ENCODE results near the gene PRR36. TPM values are rescaled to one million over a fixed set of nuclear protein-coding genes. Genes with fewer than 3 reads are reported as not detected.
"Not testable (repeated sequence)": the region's sequence is repeated elsewhere in the genome, so short reads cannot be mapped to it uniquely, and the experiment has no call there.

PRR36 gene
- total RNA-seq, 1 experiment from 2014 or later = 11.7 TPM

DNA sequence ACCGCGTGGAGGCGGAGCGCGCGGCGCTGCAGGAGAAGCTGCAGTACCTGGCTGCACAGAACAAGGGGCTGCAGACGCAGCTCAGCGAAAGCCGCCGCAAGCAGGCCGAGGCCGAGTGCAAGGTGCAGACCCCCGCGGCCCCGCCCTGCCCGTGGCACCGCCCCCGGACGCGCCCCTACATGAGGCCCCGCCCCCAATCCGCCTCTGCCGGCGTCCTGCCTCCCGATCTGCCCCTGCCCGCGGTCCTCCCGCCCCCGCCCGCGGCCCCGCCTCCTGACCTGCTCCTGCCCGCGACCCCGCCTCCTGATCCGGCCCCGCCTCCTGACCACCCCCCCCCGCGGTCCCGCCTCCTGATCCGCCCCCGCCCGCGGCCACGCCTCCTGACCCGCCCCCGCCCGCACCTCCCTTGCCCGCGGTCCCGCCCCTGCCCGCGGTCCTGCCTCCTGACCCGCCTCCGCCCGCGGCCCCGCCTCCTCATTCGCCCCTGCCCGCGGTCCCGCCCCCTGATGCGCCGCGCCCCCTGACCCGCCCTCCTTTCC, 11.7 kb downstream of the PRR36 start:
- H3K27me3 Mint-ChIP-seq (ENCODE audit: unreplicated experiment) = no peaks in the 10 kb centered on the region
- H3K4me3 Mint-ChIP-seq (ENCODE audit: low read depth, unreplicated experiment) = no peak overlapping the region
- BruUV-seq (replicated peaks) = no TSS peak
- intact Hi-C loops (cut with micrococcal nuclease; ENCODE audit: unreplicated experiment) = no loop called here
- no peaks in the 10 kb centered on the region for H3K9me3 Mint-ChIP-seq (ENCODE audit: low read depth, unreplicated experiment)
- no peak for DNase-seq
- peaks cover 7% of the 10 kb centered on the region for H3K4me1 Mint-ChIP-seq (ENCODE audit: low read depth, unreplicated experiment)
- CTCF ChIA-PET = no interaction called here
- peaks cover 20% of the 10 kb centered on the region for H3K36me3 Mint-ChIP-seq (ENCODE audit: insufficient read depth, unreplicated experiment)
- H3K27ac Mint-ChIP-seq (ENCODE audit: unreplicated experiment) = no peak overlapping the region
- TF ChIP-seq, protein P1, sequence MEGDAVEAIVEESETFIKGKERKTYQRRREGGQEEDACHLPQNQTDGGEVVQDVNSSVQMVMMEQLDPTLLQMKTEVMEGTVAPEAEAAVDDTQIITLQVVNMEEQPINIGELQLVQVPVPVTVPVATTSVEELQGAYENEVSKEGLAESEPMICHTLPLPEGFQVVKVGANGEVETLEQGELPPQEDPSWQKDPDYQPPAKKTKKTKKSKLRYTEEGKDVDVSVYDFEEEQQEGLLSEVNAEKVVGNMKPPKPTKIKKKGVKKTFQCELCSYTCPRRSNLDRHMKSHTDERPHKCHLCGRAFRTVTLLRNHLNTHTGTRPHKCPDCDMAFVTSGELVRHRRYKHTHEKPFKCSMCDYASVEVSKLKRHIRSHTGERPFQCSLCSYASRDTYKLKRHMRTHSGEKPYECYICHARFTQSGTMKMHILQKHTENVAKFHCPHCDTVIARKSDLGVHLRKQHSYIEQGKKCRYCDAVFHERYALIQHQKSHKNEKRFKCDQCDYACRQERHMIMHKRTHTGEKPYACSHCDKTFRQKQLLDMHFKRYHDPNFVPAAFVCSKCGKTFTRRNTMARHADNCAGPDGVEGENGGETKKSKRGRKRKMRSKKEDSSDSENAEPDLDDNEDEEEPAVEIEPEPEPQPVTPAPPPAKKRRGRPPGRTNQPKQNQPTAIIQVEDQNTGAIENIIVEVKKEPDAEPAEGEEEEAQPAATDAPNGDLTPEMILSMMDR (IDR thresholded peaks at IDR 0.05; ENCODE audit: unreplicated experiment) = no peak

DNA sequence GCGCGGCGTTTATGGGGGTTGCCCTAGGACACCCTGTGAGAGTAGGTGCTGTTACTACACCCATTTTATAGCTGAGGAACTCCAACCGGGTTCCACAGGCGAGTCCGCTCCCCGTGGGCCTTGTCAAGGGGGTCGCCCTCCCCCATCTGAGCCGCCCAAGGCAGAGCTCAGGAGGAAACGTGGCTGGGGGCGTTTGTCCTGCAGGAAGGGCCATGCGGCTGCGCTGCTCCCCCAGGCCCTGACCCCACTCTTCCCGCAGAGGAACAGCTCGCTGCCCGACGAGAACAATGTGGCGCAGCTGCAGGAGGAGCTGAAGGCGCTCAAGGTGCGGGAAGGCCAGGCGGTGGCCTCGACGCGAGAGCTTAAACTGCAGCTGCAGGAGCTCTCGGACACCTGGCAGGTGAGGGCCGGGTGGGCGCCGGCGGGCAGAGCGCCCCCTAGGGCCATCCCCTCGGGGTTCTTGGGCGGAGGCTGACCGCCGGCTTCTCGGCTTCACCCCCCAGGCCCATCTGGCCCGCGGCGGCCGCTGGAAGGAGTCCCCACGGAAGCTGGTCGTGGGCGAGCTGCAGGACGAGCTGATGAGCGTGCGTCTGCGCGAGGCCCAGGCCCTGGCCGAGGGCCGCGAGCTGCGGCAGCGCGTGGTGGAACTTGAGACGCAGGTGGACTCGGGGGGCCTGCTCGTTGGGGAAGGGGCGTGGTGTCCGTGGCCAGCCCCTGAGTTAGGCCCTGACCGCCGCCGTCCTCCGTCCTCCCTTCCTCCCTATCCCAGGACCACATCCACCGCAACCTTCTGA, 12.4 kb downstream of the PRR36 start:
- no peak for DNase-seq
- CTCF ChIA-PET = no interaction called here
- Mint-ChIP-seq H3K4me3 (ENCODE audit: low read depth, unreplicated experiment) (no peak overlapping the region), H3K4me1 (ENCODE audit: low read depth, unreplicated experiment) (peaks cover 7% of the 10 kb centered on the region), H3K36me3 (ENCODE audit: insufficient read depth, unreplicated experiment) (peaks cover 19% of the 10 kb centered on the region), H3K27ac (ENCODE audit: unreplicated experiment) (no peak overlapping the region), H3K9me3 (ENCODE audit: low read depth, unreplicated experiment) (no peaks in the 10 kb centered on the region), H3K27me3 (ENCODE audit: unreplicated experiment) (no peaks in the 10 kb centered on the region)
- BruUV-seq (replicated peaks) = no TSS peak
- intact Hi-C loops (cut with micrococcal nuclease; ENCODE audit: unreplicated experiment) = no loop called here
- TF ChIP-seq, protein P1 (IDR thresholded peaks at IDR 0.05; ENCODE audit: unreplicated experiment) = no peak

DNA sequence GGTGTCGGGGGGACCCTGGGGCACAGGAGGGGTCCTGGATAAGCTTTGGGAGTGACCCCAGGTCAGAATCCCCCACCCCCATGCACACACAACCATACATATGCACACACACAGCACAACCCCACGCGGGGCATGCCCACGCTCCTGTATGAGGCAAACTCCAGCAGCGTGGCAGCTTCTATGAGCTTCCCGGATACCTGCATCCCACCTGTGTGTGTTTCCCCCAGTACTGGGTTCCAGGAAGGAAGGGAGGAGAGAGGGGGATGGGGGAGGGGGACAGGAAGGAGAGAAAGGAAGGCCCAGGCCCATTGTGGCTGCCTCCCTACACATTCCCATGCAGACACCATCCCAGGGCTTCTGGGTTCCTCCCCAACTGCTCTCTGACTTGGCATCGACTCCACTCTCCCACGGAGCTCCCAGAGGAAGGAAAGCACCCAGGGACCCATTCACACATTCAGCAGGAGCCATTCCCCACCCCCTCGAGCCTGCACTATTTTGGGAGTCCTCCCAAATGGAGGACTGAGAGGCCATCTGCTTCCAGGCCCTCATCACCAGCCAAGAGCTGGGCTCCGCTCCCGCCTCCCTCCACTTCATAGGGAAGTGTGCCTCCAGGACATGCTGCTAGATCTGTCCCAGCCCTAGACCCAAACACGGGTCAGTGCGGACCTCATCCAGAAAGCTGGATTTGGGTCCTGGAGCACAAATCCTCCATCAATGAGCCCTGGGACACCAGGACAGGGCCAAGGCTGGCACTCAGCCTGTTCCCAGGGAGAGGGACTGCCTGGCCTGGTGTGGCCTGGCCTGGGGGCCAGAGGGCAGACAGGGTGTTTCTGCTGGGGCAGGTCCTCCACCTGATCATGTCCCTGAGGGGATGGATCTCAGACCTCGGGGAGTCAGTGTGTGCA, 13.2 kb downstream of the PRR36 start:
- TF ChIP-seq, protein P1 (IDR thresholded peaks at IDR 0.05; ENCODE audit: unreplicated experiment) = no peak
- DNase-seq = no peak
- intact Hi-C loops (cut with micrococcal nuclease; ENCODE audit: unreplicated experiment) = no loop called here
- CTCF ChIA-PET = interaction anchor here (0.6 kb wide), 1 partner anchor 22 kb away, joined by 4 read pairs; no protein-coding TSS in a partner anchor
- no peak overlapping the region for H3K27ac Mint-ChIP-seq (ENCODE audit: unreplicated experiment)
- H3K36me3 Mint-ChIP-seq (ENCODE audit: insufficient read depth, unreplicated experiment) = peaks cover 19% of the 10 kb centered on the region
- H3K4me3 Mint-ChIP-seq (ENCODE audit: low read depth, unreplicated experiment) = no peak overlapping the region
- BruUV-seq (replicated peaks) = no TSS peak
- H3K9me3 Mint-ChIP-seq (ENCODE audit: low read depth, unreplicated experiment) = no peaks in the 10 kb centered on the region
- H3K27me3 Mint-ChIP-seq (ENCODE audit: unreplicated experiment) = no peaks in the 10 kb centered on the region
- peaks cover 7% of the 10 kb centered on the region for H3K4me1 Mint-ChIP-seq (ENCODE audit: low read depth, unreplicated experiment)

DNA sequence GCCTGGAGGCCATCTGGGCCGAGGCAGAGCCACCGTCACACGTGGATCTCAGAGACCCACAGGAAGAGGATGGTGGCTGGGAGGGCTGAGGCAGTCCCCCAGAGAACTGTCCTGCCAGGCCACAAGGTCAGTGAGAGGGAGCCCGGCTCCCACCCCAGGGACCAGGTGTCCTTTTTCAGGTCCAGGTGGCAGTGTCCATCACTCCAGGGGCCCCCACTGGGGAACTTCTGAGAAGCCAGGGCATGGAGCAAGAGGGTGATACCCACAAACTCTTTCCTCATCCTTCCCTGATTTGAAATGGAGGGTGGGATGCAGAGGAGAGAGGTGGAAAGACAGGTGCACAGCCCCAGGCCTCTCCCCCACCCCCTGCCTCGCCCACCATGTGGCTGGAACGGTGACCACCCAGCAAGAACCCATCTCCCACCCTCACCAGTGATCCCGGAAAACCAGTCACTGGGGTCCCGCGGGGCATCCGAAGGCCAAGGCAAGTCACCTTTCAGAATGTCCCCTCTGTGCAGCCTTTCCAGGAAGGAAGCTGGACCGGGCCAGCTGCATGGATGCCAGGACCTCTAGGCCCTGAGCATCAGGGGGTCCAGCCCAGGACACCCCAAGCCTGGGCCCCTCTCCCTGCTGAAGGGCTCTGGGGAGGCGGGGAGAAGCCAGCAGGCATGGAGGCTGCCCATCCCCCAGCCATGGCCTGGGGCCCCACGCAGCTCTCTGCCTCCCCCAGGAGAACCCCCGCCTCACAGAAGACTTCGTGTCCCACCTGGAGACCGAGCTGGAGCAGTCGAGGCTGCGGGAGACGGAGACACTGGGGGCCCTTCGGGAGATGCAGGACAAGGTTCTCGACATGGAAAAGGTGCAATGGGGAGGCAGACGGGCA, 14.1 kb downstream of the PRR36 start:
- no peak for DNase-seq
- H3K27ac Mint-ChIP-seq (ENCODE audit: unreplicated experiment) = no peak overlapping the region
- intact Hi-C loops (cut with micrococcal nuclease; ENCODE audit: unreplicated experiment) = no loop called here
- no peaks in the 10 kb centered on the region for H3K27me3 Mint-ChIP-seq (ENCODE audit: unreplicated experiment)
- no peak overlapping the region for H3K4me3 Mint-ChIP-seq (ENCODE audit: low read depth, unreplicated experiment)
- H3K9me3 Mint-ChIP-seq (ENCODE audit: low read depth, unreplicated experiment) = no peaks in the 10 kb centered on the region
- H3K4me1 Mint-ChIP-seq (ENCODE audit: low read depth, unreplicated experiment) = peaks cover under 1% of the 10 kb centered on the region
- peaks cover 15% of the 10 kb centered on the region for H3K36me3 Mint-ChIP-seq (ENCODE audit: insufficient read depth, unreplicated experiment)
- BruUV-seq (replicated peaks) = no TSS peak
- CTCF ChIA-PET = interaction anchor here (0.5 kb wide), 1 partner anchor 11 kb away, joined by 3 read pairs; no protein-coding TSS in a partner anchor
- TF ChIP-seq, protein P1 (IDR thresholded peaks at IDR 0.05; ENCODE audit: unreplicated experiment) = no peak

DNA sequence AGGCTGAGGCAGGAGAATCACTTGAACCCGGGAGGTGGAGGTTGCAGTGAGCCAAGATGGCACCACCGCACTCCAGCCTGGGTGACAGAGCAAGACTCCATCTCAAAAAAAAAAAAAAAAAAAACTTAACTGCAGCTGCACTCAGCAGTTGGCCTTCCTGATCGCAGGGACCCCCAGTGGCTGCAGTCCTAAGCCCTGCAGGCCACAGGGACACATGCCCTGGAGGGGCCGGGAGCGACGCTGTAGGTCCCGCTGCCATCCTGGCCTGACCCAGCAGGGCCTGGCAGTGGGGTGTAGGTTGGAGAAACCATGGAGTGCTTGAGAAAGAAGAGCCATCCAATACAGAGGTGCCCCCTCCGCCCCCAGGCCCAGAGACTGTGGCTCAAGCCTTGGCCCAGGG, 15.1 kb downstream of the PRR36 start:
- H3K4me1 Mint-ChIP-seq (ENCODE audit: low read depth, unreplicated experiment); DNase-seq; intact Hi-C loops (cut with micrococcal nuclease; ENCODE audit: unreplicated experiment); CTCF ChIA-PET; H3K9me3 Mint-ChIP-seq (ENCODE audit: low read depth, unreplicated experiment); H3K27me3 Mint-ChIP-seq (ENCODE audit: unreplicated experiment); H3K4me3 Mint-ChIP-seq (ENCODE audit: low read depth, unreplicated experiment); H3K36me3 Mint-ChIP-seq (ENCODE audit: insufficient read depth, unreplicated experiment); BruUV-seq (replicated peaks); H3K27ac Mint-ChIP-seq (ENCODE audit: unreplicated experiment): not testable (repeated sequence)
